ENCODE results near the gene STRIP2. TPM values are rescaled to one million over a fixed set of nuclear protein-coding genes. Genes with fewer than 3 reads are reported as not detected.

Gene STRIP2
- total RNA-seq, 1 experiment from 2014 or later: 9.9 TPM

- H3K14ac ChIP-seq (ENCODE audit: insufficient read depth, low read length): no peak overlapping the region
- no peaks in the 10 kb centered on the region for H3K4me1 ChIP-seq (ENCODE audit: insufficient read depth, low read length)
- no peaks in the 10 kb centered on the region for H3K9me3 Mint-ChIP-seq
- H2BK120ac ChIP-seq (ENCODE audit: low read depth, low read length, poor library complexity, severe bottlenecking): no peak overlapping the region
- H3K18ac ChIP-seq (ENCODE audit: insufficient read length, low read depth, low read length): no peak overlapping the region
- H3K4me1 Mint-ChIP-seq: no peaks in the 10 kb centered on the region
- no peak overlapping the region for H2AK5ac ChIP-seq (ENCODE audit: insufficient read length, low read length)
- H4K91ac ChIP-seq (ENCODE audit: insufficient read length, low read depth, low read length): no peak overlapping the region
- WGBS (ENCODE audit: extremely low coverage, insufficient read length, low lambda C conversion rate): no CpG with 5 or more reads among the region's 3 CpGs
- H4K5ac ChIP-seq (ENCODE audit: insufficient read length, low read depth, low read length): no peak overlapping the region
- no peak overlapping the region for H2BK12ac ChIP-seq (ENCODE audit: insufficient read length, low read depth, low read length)
- H3K27me3 Mint-ChIP-seq (ENCODE audit: low read depth): no peaks in the 10 kb centered on the region
- no peak overlapping the region for H3T11ph ChIP-seq (ENCODE audit: low read length)
- no peak overlapping the region for H3K4me3 Mint-ChIP-seq
- H3K23ac ChIP-seq (ENCODE audit: insufficient read length, low read depth, low read length): no peak overlapping the region
- no peaks in the 10 kb centered on the region for H4K20me1 ChIP-seq (ENCODE audit: control insufficient read depth, insufficient read depth, insufficient read length)
- H3K79me1 ChIP-seq (ENCODE audit: insufficient read depth, low read depth, low read length, poor library complexity, severe bottlenecking): no peaks in the 10 kb centered on the region
- H3K4me2 ChIP-seq (ENCODE audit: insufficient read depth, insufficient read length, low read length): no peak overlapping the region
- no peak overlapping the region for H3K56ac ChIP-seq (ENCODE audit: insufficient read length, low read depth, low read length)
- H2BK20ac ChIP-seq (ENCODE audit: low read depth, low read length, poor library complexity, severe bottlenecking): no peak overlapping the region
- H4K8ac ChIP-seq (replicated peaks; ENCODE audit: insufficient read length, low read depth, low read length): no peak overlapping the region
- no peak for TF ChIP-seq CTCF (conservative IDR thresholded peaks at IDR 0.05)
- no peak overlapping the region for H3K9ac ChIP-seq (ENCODE audit: extremely low read depth, insufficient read length, low read length)
- H3K9me3 ChIP-seq (ENCODE audit: control insufficient read depth, low read depth, low read length): no peaks in the 10 kb centered on the region
- DNase-seq: no peak
- no peaks in the 10 kb centered on the region for H3K27me3 ChIP-seq (ENCODE audit: insufficient read depth, low read length)
- no peak overlapping the region for H2AFZ ChIP-seq (ENCODE audit: low read length)
- H3K23me2 ChIP-seq (ENCODE audit: insufficient read length, low read depth, low read length, poor library complexity, severe bottlenecking): peaks cover 3% of the 10 kb centered on the region
- H3K27ac ChIP-seq (ENCODE audit: insufficient read length, low read depth, low read length): no peak overlapping the region
- H2BK5ac ChIP-seq (ENCODE audit: insufficient read length, low read length): no peak overlapping the region
- peaks cover 5 to 35% (median 27%) of the 10 kb centered on the region in 3 experiments; a peak in 6 of 7 replicates for H3K36me3 Mint-ChIP-seq (ENCODE audit: insufficient read depth in 1 of 3, low read depth in 3 of 3)
- H3K79me2 ChIP-seq (ENCODE audit: insufficient read depth, low read length): no peaks in the 10 kb centered on the region
- H3K27ac Mint-ChIP-seq: no peak overlapping the region
- H2BK15ac ChIP-seq (ENCODE audit: low read depth, low read length): no peak overlapping the region
- H3K4ac ChIP-seq (ENCODE audit: low read depth, low read length): no peak overlapping the region
These were observed 22.9 kb downstream of the STRIP2 start for GRCh38 chr7:129457101-129457500.
